HG03097 (cell line): ENCODE data around the gene CKMT1B.
"Not testable (repeated sequence)": the region's sequence is repeated elsewhere in the genome, so short reads cannot be mapped to it uniquely, and the experiment has no call there.

Experiments
- ATAC-seq: cut with Tn5 transposase; IDR thresholded peaks from one replicate; pipeline ENCODE4 v1.9.1; 2021; ENCODE audit not compliant: unreplicated experiment, low FRiP score

Gene CKMT1B

DNA sequence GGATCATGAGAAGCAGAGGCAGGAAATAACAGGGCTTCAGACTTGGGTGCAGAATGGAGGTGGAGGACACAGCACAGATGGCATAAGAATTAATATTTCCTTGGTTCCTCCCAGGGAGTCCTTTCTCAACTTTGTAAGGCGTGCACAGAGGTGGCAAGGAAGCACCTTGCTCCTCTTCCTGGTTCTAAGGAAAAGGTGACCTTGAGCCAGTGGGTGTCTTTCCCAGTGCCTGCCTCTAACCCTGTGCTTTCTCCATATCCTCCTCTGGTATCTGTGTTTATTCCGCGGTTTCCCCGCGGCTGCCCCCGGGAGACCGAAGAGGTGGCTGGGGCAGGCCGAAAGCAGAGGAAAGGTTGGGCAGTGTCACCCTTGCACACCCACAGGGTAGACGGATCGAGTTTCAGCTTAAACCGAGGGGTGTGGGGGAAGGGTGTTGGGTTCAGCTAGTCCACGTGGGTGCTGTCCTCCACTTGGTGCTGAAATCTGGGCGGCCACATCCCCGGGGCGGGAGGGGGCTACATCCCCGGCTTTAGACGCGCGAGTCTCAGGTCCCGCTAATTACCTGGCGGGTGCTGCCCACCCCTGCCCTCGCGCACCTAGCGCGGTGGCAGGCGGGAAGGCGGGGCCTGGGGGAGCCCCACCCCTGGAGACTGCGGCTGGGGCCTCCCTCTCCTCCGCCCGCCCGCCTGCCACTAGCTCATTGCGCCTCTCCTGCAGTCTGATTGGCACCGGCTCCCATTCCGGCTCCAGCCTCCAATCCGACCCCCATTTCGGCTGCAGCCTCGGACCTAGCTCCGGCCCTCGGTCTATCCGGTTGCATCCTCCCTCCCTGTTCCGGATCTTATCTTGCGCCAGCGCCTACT, at the start of gene CKMT1B:
Gene CKMT1B (plus strand): TSS at position 700 of the 863 bp plus-strand sequence. CDS start 192 bp downstream, outside the sequence.
- not testable (repeated sequence) for ATAC-seq

DNA sequence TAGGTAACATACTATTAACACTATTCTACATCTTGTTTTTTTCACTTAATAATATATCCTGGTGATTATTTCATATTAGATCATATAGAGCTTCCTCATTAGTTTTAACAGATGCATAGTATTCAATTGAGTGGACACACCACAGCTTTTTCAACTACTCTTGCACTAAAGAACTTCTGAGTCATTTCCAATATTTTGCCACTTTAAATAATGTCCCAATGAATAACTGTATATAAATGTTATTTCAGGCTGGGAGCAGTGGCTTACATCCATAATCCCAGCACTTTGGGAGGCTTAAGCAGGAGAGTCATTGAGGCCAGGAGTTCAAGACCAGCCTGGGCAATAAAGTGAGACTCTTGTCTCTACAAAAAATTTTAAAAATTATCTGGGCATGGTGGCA, 49.6 kb upstream of the CKMT1B start:
- no peak for ATAC-seq

DNA sequence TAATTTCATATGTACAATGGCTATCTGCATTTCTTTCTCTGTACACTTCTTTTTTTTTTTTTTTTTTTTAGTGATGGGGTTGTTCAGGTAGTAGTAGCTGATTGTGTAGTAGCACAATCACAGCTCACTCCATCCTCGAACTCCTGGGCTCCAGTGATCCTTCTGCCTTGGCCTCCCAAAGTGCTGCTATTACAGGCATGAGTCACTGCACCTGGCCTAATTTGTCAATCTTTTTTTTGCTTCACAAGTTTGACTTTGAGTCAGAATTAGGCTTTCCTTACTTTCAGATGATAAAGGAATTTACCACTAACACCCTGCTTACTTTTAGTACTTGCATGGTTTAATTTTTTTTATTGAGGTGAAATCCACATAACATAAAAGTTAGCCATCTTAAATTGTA, 48.4 kb upstream of the CKMT1B start:
- no peak for ATAC-seq

DNA sequence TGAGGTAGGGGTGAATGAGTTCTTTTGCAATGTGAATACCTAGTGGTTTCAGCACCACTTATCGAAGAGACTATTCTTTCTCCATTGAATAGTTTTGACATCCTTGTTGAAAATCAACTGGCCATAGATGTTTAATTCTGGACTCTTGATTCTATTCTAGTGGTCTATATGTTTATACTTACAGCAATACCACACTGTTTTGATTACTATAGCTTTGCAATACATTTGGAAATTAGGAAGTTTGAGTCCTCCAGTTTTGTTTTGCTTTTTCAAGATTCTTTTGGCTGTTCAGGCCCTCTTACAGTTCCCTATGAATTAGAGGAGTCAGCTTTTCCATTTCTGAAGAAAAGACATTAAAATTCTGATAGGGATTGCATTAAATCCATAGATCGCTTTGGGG, 46.3 kb upstream of the CKMT1B start:
- no peak for ATAC-seq

DNA sequence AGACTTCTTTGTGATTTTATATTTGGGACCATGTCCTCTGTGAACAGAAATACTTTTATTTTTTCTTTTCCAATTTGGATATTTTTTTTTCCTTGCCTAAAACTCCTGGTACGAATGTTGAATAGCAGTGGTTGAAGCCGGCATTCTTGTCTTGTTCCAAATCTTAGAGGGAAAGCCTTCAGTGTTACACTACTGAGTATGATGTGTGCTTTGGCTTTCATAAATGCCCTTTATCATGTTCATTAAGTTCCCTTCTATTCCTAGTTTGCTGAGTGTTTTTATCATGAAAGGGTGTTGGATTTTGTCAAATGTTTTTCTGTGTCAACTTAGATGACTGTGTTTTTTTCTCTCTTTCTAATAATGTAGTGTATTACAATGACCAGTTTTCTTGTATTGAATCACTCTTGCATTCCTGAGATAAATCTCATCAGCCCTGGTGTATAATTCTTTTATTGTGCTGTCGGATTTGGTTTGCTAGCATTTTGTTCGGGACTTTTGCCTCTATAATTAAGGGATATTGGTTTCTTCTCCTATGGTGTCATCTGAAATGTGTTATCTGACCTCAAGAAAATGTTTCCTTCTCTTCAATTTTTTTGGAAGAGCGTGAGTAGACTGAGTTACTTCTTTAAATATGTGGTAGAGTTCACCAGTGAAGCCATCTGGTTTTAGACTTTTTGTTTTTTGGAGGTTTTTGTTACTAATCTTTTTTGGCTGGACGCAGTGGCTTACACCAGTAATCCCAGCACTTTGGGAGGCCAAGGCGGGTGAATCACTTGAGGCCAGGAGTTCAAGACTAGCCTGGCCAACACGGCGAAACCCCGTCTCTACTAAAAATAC, 43.1 kb upstream of the CKMT1B start:
- no peak for ATAC-seq

DNA sequence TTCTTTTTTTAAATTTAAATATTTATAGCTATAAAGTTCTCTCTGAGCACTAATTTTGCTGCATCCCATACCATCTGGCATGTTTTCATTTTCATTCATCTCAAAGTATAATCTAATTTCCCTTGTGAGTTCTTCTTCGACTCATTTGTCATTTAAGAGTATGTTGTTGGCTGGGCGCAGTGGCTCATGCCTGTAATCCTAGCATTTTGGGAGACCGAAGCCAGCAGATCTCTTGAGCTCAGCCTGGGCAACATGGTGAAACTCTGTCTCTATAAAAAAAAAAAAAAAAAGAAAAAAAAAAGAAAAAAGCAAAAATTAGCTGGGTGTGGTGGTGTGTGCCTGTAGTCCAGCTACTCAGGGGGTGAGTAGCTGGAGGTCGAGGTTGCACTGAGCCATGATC, 41.6 kb upstream of the CKMT1B start:
- ATAC-seq = no peak

DNA sequence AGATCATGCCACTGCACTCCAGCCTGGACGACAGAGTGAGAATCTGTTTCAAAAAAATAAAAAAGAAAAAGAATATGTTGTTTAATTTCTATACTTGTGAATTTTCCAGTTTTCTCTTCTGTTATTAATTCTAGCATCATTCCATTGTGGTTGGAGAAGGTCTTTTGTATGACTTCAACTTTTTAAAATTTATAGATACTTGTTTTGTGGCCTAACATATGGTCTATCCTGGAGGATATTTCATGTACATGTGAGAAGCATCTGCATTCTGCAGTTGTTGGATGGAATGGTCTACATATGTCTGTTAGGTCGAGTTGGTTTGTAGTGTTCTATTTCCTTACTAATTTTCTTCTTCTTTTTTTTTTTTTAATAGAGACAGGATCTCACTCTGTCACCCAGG, 40.8 kb upstream of the CKMT1B start:
- ATAC-seq = no peak

DNA sequence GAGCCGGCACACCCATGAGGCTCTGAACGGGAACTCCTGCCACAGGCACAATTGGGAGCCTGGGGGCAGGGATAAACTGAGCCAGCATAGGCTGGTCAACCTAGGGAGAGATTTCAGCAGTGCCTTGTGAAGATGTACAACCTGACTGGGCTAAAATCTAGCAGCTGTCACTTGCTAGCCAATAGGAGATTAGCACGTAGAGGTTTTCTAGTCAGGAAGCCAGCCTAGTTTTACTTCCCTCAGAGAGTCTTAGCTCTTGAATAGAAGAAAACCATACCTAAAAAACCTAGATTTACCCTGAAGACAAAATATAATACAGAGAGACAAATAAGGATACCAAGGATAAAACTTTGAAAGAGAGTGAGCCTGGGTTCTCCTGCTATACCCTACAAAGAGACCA, 31.1 kb upstream of the CKMT1B start:
- ATAC-seq = not testable (repeated sequence)

DNA sequence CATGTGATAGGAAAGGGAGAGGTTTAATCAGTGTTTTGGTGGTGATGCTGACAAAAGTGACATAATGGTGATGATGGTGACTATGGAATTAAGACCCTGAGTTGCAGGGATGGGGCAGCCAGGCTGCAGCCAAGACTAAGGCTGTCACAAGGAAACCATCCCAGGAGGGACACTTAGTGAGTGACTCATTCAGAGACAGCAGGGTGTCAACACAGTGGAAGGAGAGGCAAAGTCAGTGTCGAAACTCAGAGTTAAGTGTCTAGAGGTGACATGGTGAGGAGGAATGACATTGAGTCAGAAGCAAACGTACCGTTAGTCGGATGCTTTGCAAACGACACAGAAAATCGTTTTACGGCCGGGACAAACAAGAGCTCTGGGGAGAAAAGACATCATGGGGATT, 30.0 kb upstream of the CKMT1B start:
- ATAC-seq = not testable (repeated sequence)

DNA sequence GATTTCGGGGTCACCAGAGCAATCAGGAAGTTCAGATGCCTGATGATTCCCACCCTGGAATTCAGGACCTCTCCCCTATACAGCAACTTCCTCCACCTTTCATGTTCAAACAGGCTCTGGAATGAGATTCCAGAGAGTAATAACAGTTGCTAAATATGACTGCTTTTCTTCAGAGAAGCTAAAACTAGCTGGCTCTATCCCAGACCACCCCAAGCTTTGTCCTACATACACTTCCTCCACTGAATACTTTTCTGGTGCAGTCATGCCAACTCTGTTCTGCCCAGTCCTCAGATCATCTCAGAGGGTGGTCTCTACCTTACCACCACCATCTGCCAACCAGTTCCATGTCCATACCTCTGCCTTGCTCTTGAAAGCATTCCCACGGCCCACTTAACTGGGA, 27.2 kb upstream of the CKMT1B start:
- not testable (repeated sequence) for ATAC-seq

DNA sequence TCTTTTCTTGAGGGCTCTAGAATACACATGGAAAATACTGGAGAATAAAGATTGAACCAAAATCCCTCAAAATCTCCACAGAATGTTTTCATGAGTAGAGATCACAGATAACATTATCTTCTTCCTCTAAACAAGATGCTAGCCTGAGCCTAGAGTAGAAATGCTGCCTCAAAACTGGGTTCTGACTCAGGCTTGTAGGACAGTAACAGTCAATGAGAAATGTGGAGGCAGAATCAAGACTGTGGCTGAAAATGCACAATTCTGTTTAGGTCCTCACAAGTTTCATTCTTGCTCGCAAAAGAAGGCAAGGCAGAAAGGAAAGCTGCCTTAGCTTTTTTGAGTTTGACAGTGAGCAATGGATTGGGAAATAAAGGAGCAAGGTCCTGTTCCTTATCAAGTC, 19.2 kb upstream of the CKMT1B start:
- ATAC-seq = not testable (repeated sequence)

DNA sequence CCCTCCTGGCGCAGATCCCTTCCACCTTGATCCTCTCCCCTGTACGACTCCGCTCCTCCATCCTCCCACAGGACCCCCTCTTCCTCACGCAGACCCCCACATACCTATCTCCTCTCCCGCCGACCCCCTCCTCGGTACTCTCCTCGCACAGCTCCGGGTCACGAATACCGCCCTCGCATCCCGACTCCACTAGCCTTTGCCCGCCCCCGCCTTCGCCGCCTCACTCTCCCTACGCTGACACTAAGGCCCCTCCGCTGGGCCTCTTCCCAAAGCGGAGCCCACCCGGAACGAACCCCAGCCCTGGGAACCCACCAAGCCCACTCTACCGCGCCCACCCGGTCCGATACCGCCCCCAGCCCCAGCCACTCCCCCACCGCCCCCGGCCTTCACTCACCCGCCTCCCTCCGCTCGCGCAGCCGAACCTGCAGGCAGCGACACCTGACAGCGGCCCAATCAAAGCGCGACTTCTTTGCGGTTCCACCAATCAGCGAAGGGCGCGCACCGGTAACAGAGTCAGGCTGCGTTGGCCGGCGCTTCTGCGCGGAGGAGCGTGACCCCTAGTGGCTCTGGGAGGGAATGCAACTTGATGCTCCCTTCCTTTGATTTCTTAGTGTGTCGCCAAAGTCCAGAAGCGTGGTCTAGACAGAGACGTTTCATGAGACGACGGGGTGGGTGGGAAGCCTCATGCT, 3.9 kb upstream of the CKMT1B start, which contains the start of gene PPIP5K1:
Gene PPIP5K1 (minus strand): TSS at position 431 of the 689 bp plus-strand sequence. CDS start 5,704 bp downstream, outside the sequence.
- ATAC-seq = peak; percentile 83

DNA sequence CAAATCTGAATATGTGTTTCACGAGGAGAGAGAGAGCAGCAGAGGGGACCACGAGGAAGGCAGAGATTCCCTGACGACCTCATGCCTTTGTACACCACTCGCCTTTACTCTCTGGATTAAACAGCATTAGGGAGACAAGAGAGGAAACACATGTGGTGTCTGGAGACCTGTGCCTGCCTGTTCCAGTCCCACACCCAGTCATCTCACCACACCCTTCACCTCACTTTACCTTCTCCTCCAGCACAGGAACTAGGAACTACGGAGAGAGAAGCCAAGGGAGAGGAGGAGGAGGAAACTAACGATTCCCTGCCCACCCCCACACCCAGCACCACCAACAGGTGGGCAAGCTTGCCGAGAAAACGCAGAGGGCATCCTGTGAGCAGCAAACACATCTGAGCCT, 986 bp upstream of the CKMT1B start:
- ATAC-seq = not testable (repeated sequence)

DNA sequence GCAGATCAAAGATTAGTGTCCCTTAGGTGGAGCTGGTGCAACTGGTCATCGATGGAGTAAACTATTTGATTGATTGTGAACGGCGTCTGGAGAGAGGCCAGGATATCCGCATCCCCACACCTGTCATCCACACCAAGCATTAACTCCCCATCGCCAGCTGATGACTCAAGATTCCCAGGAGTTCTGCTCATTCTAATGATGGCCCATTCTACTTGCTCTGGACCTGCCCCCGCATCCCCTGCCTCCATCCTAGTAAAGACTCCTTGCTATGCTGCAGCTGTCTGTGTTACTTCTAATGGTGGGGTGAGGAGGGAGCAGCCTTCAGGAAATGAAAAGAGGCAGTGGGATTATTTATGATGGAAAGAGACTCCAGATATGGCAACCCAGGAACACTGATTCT, 5.3 kb downstream of the CKMT1B start:
- not testable (repeated sequence) for ATAC-seq

DNA sequence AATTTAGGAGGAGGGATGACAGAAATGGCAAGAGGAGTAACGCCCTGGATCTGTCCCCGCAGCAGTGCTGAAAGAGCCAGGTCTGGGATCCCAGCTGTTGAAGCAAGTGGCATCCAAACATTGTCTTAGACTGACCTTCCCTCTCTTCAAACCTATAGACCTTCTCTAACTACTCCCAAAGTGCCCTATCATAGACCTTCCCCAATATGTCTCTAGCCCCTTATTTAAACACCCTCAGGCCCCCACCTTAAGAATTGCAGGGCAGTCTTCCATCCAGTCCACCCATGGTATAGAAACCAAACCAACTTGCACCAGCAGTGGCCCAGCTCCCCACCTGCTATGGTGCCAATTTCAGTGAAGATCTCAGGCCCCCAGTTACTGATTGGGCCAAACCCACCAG, 6.4 kb downstream of the CKMT1B start:
- ATAC-seq = not testable (repeated sequence)

DNA sequence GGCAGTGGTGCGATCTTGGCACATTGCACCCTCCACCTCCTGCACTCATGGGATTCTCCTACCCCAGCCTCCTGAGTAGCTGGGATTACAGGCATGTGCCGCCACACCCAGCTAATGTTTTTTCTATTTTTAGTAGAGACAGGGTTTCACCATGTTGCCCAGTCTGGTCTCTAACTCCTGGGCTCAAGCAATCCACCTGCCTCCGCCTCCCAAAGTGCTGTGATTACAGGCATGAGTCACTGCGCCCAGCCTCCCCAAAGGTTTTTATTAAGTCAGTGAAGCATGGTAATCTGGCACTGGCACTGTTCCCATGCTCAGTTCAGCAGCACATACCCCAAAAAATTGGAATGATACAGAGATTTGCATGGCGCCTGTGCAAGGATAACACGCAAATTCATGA, 8.4 kb downstream of the CKMT1B start:
- not testable (repeated sequence) for ATAC-seq

DNA sequence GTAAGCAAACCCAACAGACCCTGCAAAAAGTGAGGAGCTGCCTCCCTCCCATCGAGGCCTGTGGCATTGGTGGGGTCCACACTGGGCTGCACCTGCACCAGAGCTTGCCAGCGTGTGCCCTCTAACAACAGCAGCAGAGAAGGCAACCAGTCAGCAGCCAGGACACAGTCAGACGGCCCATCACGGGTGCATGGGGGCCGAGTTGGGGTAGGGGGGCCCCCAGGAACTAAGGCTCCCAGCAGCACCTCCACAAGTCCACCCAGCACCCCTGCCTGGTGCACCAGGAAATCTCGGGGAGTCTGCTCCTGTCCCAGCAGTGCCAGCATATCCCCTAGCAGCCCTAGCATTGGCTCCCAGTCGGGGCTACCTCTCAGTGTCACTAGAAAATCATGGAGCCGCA, 23.9 kb downstream of the CKMT1B start:
- not testable (repeated sequence) for ATAC-seq

DNA sequence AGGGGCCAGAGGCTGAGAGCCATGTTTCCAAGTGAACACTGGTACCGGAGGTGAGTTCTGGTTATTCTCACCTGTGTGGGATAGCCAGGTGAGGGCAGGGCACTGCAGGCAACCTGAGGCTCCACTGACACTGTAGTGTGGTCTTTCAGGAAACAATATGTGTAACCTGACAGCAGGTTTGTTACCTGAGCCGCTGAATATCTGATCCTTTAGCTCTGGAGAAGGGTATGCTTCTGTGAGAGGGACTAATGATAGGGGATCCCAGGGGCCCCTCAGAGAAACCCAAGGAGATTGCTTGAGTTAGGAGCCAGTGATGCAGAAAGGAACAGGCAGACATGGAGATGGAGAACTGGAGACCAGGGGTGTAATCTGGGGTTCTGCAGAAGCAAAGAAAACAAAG, 24.9 kb downstream of the CKMT1B start, which contains the start of gene STRC:
Gene STRC (minus strand): TSS at position 101 of the 400 bp plus-strand sequence. CDS start 78 bp downstream, at position 23.
- ATAC-seq = not testable (repeated sequence)

DNA sequence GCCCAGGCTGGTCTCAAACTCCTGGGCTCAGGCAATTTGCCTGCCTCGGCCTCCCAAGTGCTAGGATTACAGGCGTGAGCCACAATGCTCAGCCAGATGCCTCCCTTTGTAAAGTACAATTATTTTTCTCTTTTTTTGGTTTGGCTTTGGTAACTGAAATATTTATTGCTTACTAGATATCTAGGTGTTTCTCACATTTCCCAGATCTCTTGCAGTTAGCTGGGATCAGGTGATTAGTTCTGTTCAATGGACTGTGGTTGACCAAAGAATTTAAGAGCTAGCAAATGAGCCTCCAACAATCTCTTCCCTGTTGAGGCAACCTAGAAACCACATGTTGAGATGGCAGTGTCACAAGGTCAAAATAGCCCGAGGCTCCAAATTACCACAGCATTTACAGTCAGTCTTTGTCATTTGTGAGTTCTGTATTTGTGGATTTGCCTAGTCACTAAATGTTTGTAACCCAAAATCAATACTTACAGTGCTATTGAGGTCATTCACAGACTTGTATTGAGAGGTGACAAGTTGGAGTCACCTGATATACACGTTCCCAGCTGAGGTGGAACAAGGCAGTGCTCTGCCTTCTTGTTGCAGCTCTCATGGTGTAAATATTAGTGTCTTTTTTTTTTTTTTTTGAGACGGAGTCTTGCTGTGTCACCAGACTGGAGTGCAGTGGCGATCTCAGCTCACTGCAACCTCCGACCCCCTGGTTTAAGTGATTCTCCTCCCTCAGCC, 28.4 kb downstream of the CKMT1B start:
- not testable (repeated sequence) for ATAC-seq

DNA sequence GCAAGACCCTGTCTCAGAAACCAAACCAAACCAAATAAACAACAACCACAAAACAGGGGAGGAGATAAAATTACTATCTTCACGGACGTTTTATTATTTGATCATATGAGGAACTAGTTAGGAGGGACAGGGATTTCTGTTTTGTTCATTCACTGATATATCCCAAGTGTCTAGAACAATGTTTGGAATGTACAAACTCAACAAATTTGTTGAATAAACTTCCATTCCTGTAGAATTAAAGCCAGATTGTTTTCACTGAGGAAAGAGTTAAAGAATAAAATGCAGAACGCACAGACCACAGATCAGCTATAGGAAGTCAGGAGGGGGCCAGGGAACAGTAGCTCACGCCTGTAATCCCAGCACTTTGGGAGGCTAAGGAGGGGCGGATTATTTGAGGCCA, 31.3 kb downstream of the CKMT1B start:
- ATAC-seq = no peak
